GM03348 (cell line): ENCODE measurements around the gene C9orf78.

Experiments
- DNase-seq: peaks from one replicate; pipeline ENCODE4 v3.0.0; 2012; ENCODE audit warnings: low spot score

C9orf78 gene

GRCh38 chr9:129868023-129868871 is 33.2 kb upstream of the C9orf78 start:
- no peak for DNase-seq

GRCh38 chr9:129867136-129868022 is 32.3 kb upstream of the C9orf78 start:
- DNase-seq = no peak

GRCh38 chr9:129866394-129867135 is 31.5 kb upstream of the C9orf78 start:
- DNase-seq = no peak

GRCh38 chr9:129865668-129866320 is 30.7 kb upstream of the C9orf78 start:
- no peak for DNase-seq

- no peak for DNase-seq
Measured at GRCh38 chr9:129864991-129865647, 30.0 kb upstream of the C9orf78 start.

GRCh38 chr9:129863059-129863690 is 28.1 kb upstream of the C9orf78 start:
- no peak for DNase-seq

GRCh38 chr9:129861447-129861827 is 26.4 kb upstream of the C9orf78 start:
- no peak for DNase-seq

GRCh38 chr9:129860653-129861446 is 25.8 kb upstream of the C9orf78 start:
- DNase-seq = no peak

- no peak for DNase-seq
Measured at GRCh38 chr9:129858167-129858962, 23.3 kb upstream of the C9orf78 start.

- DNase-seq = no peak
Measured at GRCh38 chr9:129857207-129857606, 22.1 kb upstream of the C9orf78 start.

GRCh38 chr9:129854588-129855110 is 19.6 kb upstream of the C9orf78 start:
- no peak for DNase-seq

- no peak for DNase-seq
Measured at GRCh38 chr9:129853614-129854013, 18.5 kb upstream of the C9orf78 start.

GRCh38 chr9:129852579-129852978 is 17.5 kb upstream of the C9orf78 start:
- no peak for DNase-seq

- no peak for DNase-seq
Measured at GRCh38 chr9:129851821-129852220, 16.7 kb upstream of the C9orf78 start.

- no peak for DNase-seq
Measured at GRCh38 chr9:129850821-129851550, 15.9 kb upstream of the C9orf78 start.

GRCh38 chr9:129849901-129850300 is 14.8 kb upstream of the C9orf78 start:
- DNase-seq = no peak

- DNase-seq = no peak
Measured at GRCh38 chr9:129848712-129849441, 13.8 kb upstream of the C9orf78 start.
